Measurements from ENCODE around the gene RASIP1.

The RASIP1 gene

DNA sequence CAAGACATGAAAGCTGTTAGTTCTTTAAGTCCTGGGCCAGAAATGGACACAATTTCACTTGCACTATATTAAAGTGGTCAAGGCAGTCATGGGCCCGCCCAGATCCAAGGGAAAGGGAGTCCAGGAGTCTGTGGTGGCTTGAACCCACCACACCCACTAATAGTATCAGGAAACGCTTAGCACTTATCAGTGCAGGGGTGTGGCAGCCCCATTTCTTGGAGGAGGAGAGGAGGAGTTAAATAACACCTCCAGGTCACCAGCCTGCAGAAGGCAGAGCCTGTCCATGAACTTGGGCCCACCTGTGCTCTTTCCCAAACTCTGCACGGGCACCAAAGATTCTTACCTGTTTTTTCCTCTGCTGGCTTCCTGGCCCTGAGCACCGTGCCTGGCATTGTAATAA is 62.2 kb downstream of the RASIP1 start:
- TF ChIP-seq ZFX (IDR thresholded peaks at IDR 0.05): no peak
- TF ChIP-seq, protein P1, sequence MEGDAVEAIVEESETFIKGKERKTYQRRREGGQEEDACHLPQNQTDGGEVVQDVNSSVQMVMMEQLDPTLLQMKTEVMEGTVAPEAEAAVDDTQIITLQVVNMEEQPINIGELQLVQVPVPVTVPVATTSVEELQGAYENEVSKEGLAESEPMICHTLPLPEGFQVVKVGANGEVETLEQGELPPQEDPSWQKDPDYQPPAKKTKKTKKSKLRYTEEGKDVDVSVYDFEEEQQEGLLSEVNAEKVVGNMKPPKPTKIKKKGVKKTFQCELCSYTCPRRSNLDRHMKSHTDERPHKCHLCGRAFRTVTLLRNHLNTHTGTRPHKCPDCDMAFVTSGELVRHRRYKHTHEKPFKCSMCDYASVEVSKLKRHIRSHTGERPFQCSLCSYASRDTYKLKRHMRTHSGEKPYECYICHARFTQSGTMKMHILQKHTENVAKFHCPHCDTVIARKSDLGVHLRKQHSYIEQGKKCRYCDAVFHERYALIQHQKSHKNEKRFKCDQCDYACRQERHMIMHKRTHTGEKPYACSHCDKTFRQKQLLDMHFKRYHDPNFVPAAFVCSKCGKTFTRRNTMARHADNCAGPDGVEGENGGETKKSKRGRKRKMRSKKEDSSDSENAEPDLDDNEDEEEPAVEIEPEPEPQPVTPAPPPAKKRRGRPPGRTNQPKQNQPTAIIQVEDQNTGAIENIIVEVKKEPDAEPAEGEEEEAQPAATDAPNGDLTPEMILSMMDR (conservative IDR thresholded peaks at IDR 0.05): no peak
- H3K27ac ChIP-seq: no peak overlapping the region

DNA sequence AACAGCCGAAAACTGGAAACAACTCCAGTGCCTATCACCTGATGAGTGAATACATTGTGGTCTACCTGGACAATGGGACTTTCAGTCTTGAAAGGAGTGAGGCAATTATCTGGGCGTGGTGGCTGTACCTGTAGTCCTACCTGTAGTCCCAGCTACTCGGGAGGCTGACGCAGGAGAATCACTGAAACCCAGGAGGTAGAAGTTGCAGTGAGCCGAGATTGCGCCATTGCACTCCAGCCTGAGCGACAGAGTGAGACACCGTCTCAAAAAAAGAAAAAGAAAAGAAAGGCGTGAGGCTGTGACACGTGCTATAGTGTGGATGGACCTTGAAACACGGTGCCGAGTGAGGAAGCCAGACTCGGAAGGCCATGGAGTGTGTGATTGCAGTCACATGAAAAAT is 63.5 kb downstream of the RASIP1 start:
- no peak overlapping the region for H3K27ac ChIP-seq
- TF ChIP-seq, protein P1 (conservative IDR thresholded peaks at IDR 0.05): no peak
- no peak for TF ChIP-seq ZFX (IDR thresholded peaks at IDR 0.05)

DNA sequence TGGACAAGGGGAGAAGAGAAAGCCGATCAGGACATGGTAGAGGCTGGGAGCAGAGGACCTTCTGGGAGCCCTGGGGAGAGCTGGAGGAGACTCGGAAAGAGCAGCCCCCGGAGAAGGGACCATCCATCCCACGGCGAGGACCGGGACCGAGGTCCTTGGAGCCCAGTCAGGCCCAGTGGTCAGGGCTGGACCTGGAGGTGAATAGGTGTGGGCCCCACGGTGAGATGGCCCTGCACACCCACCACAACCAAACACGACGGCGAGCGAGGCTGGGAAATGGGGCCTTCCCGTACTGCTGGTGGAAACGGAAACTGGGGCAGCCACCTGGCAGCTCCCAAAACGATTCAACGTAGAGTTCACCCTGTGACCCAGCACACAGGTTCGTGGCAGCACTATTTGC is 63.9 kb downstream of the RASIP1 start:
- no peak overlapping the region for H3K27ac ChIP-seq
- TF ChIP-seq ZFX (IDR thresholded peaks at IDR 0.05): no peak
- TF ChIP-seq, protein P1 (conservative IDR thresholded peaks at IDR 0.05): no peak

DNA sequence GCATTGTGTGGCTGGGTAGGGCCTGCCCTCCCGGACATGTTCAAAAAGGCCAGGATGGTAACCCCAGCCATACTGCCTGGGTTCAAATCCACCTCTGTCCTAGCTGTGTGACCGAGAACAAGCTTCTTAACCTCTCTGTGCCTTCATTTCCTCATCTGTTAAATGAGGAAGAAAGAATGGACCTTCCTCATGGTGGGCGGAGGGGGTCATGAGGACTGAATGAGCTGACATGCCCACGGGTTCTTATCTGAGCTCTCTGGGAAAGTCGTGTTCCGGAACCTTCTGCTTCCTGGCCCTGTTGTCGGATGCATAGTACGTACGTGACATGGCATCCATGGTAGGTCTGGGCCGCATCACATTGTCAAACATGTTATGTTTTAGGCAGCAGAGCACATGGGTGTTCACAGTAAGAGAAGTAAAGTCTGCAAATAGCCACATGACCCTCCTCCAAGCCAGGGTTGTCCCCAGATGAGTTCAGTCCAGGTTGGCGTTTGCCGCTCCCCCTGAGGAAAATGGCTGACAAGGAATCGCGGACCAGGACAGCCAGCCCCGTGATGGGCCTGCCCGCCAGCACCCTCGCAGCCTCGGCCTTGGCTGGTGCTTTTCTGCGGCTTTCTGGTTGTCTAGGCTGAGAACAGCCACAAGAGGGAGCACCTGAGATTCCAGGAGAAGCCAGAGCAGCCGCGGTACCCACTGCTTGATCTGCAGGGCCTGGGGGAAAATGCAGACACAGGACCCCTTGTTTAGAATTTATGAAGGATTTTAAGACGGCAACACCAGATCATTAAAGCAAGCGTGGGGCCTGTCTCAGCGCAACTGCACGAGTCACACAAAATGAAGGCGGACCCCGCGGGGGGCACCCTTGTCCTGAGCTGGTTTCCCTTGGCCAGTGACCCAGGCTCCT is 65.2 kb downstream of the RASIP1 start:
- TF ChIP-seq, protein P1 (conservative IDR thresholded peaks at IDR 0.05): peak; percentile 83
- TF ChIP-seq ZFX (IDR thresholded peaks at IDR 0.05): no peak
- no peak overlapping the region for H3K27ac ChIP-seq

DNA sequence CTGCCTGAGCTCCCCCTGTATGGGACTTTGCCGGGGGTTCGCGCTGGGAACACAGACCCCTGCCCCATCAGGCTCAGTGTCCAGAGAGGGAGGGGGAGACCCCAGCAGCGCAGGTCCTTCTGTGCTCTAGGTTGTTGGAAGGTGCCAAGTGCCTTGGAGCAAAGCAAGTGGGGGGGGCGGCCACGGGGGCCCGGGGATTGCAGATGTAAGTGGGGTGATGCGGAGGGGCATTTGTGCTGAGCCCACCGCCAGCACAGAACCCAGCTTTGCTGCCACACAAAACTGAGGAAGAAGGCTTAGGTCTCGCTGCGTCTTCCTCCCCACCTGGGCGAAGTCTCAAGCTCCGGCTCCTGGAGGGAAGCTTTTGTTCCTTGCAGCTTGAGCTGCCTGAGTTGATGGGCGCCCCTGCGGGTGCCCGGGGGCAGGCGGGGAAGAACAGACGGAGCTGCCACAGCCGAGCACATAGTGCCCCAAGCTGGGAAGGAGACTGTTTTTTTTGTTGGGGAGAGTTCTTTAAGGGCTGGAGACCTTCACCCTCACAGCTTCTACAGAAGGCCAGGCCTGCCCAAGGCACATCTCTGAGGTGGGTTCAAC is 66.1 kb downstream of the RASIP1 start:
- TF ChIP-seq, protein P1 (conservative IDR thresholded peaks at IDR 0.05): no peak
- no peak for TF ChIP-seq ZFX (IDR thresholded peaks at IDR 0.05)
- H3K27ac ChIP-seq: no peak overlapping the region

DNA sequence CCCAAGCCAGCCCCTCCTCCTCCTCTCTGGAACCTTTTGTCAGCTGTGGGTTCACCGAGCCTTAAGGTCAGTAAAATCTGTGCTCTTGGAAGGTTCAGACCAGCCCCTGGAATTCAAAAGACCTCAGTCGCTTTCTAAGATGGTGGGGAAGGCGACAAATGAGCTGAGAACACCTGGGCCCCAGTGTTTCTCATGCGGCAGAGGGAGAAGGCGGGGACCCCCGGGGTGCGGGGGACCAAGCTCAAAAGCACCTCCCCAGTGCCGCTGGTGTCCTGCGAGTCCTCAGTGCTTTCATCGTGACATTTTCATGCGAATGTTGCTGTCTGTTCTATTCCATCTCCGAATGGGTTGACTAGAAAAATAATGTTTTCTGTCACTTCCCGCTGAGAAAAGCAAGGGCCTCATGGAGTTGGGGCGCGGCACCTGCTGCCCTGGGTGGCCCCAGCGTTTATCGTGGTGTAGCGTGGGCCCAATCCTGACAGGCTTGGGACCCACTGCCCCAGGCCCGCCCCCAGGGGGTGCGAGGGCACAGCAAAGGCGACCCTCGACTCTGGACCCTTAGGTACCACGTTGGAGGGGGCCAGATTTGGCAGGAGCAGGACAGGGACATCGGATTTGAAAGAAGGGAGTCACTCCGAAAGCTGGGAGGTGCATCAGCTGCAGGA is 66.8 kb downstream of the RASIP1 start:
- H3K27ac ChIP-seq: no peak overlapping the region
- TF ChIP-seq, protein P1 (conservative IDR thresholded peaks at IDR 0.05): no peak
- no peak for TF ChIP-seq ZFX (IDR thresholded peaks at IDR 0.05)

DNA sequence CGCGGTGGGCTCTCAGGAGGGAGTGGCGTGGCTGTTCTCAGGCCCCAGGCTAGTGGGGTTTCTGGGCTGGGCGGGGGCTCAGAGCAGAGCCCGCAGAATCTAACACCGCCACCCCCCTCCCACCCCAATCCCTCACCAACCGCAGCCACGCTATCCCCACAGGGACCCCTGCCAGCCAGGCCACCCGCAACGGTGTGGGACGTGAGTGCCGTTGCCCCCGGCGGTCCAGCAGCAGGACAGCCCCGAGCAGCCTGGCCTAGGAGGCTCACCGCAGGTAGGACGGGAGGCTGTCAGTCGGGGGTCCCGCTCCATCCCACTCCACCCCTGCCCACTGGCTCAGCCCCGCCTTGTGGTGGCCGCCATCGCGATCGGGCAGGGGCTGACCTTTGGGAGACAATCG is 67.4 kb downstream of the RASIP1 start, which contains the start of gene NTN5:
TSS of gene NTN5 (minus strand) at position 24 of the 400 bp plus-strand sequence. CDS start 2,031 bp downstream, outside the sequence.
- no peak within 1 kb of the TSS for H3K27ac ChIP-seq
- no peak for TF ChIP-seq ZFX (IDR thresholded peaks at IDR 0.05)

Data from C4-2B (cell line).